NCI-H2196 treated with DMSO at 0.1 percent for 48 hours (cell line): Measurements from ENCODE around the gene RIPK3.
"Not testable (repeated sequence)": the region's sequence is repeated elsewhere in the genome, so short reads cannot be mapped to it uniquely, and the experiment has no call there.

Source experiments
- DNase-seq: peaks from one replicate; lab custom pipeline; 2025; ENCODE audit not compliant: unreplicated experiment; lab: John Stamatoyannopoulos, UW

Gene RIPK3

GRCh38 chr14:24339284-24340151 is at the start of gene RIPK3:
Gene RIPK3 (minus strand): TSS chr14:24339991. CDS start chr14:24339826, 165 bp downstream.
- DNase-seq = no peak

DNA sequence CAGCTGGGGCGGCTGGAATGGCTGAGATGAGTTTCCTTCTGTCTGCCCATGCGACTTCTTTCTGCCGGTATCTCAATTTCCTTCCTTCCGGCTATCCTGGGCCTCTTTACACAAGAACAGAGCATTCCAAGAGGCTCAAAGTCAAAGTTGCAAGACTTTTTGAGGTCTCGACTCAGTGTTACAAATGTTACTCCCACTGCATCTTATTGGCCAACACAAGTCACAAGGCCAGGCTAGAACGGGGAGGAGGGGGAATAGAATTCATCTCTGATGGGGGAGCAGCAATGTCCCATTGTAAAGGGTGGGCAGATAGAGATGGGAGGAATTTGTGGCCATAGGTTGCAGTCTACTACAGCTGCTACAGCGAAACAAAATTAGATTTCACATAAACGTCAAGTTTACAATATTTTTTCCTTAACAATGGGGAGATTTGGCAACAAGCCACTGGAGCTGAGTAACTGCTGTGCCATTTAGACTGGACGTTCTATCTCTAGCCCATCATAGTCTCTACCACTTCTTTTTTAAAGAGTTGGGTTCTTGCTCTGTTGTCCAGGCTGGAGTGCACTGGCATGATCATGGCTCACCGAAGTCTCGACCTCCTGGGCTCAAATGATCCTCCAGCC is 49.5 kb upstream of the RIPK3 start:
- DNase-seq = no peak

- DNase-seq = no peak
These were observed 48.8 kb upstream of the RIPK3 start for GRCh38 chr14:24388474-24389179.

DNA sequence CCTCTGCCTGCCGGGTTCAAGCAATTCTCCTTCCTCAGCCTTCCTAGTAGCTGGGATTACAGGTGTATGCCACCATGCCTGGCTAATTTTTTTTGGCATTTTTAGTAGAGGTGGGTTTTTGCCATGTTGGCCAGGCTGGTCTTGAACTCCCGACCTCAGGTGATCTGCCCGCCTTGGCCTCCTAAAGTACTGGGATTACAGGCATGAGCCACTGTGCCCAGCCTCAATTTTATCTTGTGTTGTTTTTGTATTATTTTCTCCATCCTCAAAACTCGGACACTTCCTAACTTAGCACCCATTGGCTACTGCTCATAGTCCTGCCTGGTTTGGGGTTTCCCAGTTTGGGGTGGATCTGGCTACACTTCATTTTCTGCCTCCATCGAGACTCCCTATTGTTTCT is 47.8 kb upstream of the RIPK3 start:
- DNase-seq = not testable (repeated sequence)

DNA sequence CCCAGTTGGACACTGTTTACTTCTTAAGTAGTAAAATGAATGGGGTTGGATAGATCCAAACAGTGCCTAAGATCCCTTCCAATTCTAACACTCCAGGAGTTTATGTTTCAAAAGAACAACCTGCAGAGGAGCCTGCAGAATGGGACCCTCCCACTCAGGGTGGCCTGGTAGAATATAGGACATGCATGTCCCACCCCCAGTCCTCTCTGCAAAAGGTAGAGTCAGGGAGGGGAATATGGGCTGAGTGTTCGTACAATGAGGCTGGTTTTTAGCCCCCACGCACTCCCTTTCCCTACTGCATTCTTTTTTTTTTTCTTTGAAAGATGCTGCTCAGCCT is 47.2 kb upstream of the RIPK3 start:
- DNase-seq = no peak

DNA sequence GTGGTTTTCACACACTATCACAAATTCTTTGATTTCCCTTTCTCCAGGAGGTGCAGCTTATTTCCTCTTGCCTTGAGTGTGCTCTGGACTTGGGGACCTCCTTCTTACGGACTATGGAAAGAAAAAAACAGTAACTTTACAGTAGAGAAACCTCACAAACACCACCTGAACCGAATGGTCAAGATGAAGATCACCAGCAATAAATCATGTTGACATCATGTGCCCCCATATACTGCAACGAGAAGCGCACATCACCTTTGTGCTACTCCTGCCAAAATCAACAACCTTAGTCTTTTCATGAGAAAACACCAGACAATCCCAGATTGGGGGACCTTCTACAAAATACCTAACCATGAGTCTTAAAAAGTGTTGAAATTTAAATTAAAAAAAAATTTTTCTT is 45.7 kb upstream of the RIPK3 start:
- no peak for DNase-seq

- DNase-seq = no peak
These were observed 44.4 kb upstream of the RIPK3 start for GRCh38 chr14:24384169-24384568.

- no peak for DNase-seq
These were observed 42.2 kb upstream of the RIPK3 start for GRCh38 chr14:24382064-24382371.

DNA sequence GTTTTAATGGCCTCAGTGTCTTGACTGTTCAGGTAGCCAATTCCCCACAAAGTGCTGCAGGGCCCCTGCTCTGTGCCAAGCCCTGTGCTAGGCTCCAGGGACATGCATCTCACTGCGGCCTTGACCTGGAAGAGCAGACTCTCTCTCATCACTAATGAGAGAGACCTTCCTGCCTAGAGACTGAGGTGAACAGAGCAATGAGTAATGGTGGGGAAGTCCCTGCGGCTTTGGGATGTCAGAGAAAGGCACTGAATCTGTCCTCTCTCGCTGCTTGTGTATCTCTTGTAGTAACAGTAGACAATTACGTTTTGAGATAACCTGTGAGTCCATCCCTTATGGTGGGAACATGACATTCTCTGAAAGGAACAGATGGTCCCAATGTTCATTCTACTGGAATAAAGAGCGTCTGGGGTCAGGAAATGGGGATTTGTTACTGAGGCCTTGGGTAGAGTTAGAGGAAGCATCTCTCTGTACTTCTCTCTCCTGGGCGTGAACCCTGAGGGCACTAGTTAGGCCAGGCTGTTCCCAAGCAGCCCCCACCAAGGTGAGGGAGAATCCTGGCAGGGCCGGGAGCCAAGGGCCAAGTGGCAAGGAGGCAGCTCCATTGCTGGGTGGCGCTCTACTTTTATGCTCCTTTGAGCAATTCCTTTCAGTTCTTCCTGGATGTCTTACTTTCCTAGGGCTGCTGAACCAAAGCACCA is 41.7 kb upstream of the RIPK3 start:
- DNase-seq = no peak

DNA sequence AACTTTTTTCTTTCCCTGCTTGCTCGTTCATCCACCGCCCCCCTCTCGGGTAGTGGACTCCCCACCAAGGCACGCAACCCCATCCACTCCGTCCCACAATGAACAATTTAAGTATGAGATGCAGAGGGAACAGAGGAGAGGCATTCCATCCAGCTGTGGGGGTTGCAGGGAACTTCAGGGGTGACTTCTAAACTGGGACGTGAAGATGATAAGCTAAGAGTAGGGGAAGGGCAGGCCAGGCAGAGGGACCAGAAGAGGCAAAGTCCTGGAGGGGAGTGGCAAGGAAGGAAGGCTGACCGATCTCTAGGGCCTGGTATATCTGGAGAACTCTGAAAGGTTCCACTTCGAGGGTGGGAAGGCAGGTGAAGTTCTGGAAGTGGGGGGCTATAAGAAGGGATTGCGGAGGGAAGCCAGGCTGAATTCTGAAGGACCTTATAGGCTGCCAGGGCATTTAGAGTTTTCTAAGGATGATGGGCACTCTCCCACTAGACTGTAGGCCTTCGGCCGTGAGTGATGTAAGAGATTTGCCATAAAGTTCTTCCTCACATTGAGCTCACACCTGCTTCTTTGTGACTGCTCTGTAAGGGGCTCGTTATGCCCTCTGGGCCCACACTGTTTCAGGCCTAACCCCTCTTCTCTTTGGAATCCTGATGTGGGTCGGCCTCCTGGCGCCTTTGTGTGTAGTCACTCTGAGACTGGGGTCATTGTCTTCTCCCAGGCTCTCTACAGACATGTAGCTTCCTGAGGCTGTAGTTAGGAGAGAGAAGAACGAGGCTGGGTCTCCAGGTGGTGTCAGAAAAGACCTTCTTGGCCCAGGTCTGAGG is 40.3 kb upstream of the RIPK3 start:
- no peak for DNase-seq

GRCh38 chr14:24378981-24379906 is 39.5 kb upstream of the RIPK3 start:
- no peak for DNase-seq

- no peak for DNase-seq
These were observed 38.5 kb upstream of the RIPK3 start for GRCh38 chr14:24378327-24378726.

DNA sequence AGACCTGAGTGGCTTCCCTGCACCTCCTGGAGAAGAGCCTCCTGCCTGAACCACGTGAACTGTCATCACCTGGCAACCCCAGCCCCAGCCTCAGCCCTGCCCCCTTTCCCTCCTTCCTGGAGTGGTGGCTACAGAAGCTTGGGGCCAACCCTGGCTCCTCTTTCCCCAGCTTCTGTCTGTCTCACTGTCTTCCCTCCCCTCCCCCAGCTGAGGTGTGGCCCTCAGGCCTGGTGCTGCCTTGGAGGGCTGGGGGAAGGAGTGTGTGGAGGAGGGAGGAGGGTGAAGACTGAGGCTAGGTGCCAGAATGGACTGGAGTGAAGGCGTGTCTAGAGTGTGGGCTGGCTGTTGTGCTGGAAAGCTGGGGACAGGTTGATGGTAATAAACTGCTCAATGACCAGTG is 37.9 kb upstream of the RIPK3 start:
- DNase-seq = peak; percentile 65

DNA sequence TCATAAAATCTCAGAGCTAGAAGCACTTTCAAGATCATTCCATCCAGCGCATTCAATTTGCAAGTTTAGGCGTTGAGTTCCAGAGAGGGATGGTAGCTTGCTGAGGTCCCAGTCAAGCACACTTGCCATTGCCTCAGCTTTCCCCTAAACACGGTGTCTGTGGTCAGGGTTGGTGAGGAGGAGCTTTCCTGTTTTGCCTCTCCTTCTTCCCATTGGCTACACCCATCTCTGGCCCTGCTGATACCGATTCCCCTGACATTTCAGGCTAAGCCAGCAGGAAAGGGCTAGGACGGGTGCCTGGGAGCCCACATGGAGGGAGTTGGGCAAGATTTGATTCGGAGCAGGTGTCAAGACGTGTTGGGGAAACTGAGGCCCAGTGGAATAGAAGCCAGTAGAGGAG is 37.3 kb upstream of the RIPK3 start:
- no peak for DNase-seq

- no peak for DNase-seq
These were observed 36.8 kb upstream of the RIPK3 start for GRCh38 chr14:24376448-24377070.

DNA sequence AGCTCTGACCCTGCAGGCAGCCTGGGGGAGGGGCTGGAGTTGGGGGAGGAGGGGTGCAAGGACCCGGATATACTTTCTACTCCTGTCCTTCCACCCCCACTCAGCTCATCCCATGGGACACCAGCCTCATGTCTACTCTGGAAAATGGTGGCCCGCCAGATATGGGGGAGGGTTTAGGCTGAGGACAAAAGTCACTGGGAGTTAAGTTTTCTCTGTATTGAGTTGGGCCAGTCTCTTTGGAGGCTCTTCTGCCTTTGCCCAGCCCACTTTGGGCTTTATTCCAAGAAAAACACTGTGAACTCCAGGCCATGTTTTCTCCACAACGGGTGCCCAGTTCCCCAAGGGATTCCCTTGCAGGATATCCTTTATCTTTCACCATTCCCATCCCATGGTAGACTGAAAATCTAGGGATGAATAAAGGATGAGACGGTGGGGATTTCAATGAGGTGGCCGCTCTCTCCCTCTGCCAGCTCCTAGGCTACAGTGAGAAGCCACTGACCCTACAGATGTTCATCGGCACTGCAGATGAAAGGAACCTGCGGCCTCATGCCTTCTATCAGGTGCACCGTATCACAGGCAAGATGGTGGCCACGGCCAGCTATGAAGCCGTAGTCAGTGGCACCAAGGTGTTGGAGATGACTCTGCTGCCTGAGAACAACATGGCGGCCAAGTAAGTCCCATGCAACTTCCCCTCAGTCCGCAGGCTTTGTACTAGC is 33.1 kb upstream of the RIPK3 start:
- no peak for DNase-seq

GRCh38 chr14:24371605-24372004 is 31.8 kb upstream of the RIPK3 start:
- not testable (repeated sequence) for DNase-seq

DNA sequence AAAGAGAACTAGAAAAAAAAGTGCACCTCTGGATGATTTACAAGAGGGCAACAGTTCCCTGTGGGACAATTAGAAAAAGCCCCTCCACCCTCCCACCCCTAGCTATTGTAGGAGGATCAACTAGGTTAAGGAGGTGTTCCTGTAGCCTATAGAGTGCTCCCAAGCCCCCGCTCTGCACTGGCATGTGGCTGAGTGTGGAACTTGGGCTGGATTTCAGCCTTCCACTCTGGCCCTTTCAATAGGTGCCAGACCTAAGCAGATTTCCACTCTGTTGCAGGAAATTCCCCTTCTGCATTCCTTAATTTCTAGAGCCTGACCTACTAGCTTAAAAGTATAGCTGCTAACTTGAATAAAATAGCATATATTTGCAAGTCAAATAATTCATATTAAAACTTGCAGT is 31.0 kb upstream of the RIPK3 start:
- no peak for DNase-seq
